Activated naive CD4-positive, alpha-beta T cell treated with anti-CD3 and anti-CD28 coated beads, Interleukin-2, amount 50 U/mL, for 16 hours (primary cell): ENCODE results near the gene UQCRQ.

Experiments used
- DNase-seq: peaks from one replicate; pipeline ENCODE4 v3.0.0-alpha.2; 2020

Gene UQCRQ

DNA sequence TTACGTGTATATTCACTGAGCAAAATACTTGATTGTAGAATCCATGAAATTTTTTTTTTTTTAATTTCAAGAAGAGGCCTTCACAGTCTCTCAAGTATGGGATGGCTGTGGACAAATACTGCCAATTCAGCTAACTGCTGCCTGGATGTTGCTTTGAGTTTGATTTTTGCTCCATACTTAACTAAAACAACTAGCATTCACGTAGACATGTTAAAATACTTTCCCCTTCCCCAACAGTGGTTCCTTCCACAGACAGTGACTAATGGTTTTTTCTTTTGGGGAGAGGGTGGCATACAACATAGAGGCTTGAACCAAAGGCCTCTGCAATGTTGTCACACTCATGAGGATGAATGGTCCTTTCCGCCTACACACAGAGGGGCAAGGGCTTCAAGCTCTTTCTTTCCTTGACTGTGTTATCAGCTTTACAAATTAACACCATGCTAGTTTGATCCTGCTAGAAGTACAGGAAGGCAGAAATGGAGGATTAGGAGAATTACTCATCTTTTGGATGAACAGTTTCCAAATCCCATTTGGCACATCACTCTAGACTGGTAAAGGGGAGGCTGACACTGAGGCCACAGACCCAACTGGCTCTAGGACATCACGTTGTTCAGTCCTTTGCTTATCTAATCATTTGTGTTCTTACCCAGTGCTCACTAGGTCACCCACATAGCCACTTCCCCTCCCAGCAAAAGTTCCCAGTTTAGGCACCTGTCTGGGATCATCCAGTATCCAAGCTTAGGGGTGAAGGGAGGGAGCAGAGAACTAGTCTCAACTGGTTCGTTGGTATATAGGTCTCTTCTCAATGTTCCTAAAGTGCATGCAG is 5.2 kb downstream of the UQCRQ start:
- no peak for DNase-seq

DNA sequence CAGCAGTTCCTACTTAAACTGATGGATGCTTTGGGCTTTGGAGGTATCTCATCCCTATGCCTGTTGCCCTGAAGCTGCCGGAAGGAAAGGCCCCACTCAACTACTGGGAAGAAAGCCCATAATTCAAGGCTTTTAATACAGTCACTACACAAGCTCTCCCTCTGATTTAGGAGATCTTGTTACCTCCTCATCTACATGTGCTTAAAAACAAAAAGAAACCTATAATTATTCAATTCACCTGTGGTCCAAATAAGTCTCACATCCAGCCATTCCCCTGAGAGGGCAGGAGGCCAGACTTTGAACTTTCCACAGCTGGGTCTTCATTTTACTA is 6.3 kb downstream of the UQCRQ start:
- no peak for DNase-seq

DNA sequence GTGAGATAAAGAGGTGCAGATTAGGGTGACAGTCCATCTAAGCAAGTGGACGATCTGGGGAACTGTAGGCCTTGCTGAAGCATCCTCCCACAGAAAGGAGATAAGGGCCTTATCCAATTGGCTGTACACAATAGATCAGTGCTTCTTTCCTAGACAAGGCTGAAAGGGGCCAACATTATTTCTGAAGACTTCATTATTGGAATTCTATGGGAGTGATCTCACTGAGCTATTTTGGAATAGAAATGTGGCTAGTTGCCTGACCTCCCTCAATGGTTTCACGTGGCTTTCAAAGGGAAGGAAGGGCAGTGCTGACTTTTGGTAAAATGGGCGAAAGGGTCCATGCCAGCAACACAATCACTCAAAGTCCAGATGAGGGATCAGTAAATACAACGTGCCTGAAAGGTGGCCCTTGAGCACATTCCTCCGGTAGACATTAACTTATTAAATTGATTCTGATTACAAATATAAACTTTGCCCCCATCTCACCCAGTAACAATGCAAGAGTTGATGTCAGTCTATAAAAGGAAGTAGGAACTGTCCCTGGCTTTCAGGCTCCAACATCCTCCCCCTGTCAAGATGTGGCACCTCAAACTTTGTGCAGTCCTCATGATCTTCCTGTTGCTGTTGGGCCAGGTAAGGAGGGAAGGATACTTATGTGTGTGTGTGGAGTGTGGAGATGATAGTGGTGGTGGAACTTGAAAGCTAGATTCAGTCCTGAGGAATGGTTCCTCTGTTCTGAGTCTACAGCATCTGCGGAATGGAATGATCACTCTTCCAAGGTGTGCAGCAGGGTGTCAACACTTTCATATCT is 6.9 kb downstream of the UQCRQ start, which contains the start of gene LEAP2:
Gene LEAP2, plus strand, starts transcription at position 550 of the 811 bp plus-strand sequence. Its CDS starts 27 bp downstream, at position 577.
- no peak for DNase-seq

DNA sequence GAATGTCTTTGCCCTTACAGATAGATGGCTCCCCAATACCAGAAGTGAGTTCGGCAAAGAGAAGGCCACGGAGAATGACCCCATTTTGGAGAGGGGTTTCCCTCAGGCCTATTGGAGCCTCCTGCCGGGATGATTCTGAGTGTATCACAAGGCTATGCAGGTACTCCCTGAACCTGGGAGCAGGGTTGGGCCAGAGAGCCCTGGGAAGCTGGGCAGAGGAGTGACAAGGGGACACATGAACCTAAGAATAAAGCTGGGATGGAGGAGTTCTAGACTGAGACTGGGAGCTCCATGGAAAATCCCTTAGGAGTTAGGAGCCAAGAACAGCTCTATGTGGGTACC is 7.5 kb downstream of the UQCRQ start:
- no peak for DNase-seq

- DNase-seq, result no peak
Measured at GRCh38 chr5:132876020-132876759, 9.7 kb downstream of the UQCRQ start.

DNA sequence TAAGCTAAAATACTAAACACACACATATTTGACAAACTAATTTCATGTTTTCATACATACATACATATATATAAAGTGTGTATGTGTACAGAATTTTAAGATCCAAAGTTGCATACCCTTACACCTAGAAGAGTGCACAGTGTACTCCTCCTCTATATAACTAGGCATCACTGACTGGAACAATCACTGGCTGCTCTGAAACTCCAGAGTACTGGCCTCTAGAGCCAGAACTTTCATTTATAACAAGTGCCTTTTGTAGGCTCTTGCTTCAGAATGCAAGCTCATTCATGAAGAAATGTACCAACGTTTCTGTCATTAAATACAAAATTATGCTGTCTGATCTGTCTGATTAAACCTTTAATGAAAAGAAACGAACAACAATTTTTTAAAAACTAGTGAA is 11.0 kb downstream of the UQCRQ start:
- no peak for DNase-seq

DNA sequence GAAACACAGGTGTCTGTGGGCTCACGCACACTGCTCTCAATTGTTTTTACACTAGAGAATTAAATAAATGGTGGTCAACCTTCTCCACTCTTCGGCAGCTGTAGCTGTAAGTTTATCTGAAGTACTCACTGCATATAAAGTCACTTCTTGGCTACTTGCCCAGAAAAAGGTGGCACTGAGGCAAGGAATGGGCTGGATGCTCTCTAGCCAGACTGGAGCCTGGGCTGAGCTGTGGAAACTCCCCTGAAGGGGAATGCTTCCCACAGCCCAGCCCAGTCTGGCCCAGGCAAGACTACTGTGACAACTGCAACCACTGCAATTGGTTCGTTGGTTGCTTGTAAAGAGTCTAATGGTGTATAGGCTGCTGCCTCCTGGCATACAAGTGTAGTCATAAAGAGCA is 11.5 kb downstream of the UQCRQ start:
- no peak for DNase-seq

- no peak for DNase-seq
Measured at GRCh38 chr5:132883261-132883834, 16.9 kb downstream of the UQCRQ start.

DNA sequence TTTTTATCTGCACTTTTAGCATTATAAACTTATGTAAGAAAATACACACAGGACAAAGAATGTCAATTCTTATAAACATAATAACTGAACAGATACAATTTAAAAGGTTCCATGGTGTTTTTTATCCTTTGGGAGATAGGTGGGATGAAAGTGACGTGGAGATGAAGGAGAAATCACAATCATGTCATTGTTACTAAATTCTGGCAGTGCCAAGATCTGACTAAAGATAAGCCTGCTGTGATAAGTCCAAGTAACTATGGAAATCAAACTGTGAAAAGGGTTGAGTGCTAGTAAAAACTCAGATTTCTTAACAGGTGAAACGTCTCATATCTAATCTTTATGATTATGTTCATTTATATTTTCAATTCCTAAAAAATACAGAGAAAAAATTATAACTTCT is 18.1 kb downstream of the UQCRQ start:
- no peak for DNase-seq

DNA sequence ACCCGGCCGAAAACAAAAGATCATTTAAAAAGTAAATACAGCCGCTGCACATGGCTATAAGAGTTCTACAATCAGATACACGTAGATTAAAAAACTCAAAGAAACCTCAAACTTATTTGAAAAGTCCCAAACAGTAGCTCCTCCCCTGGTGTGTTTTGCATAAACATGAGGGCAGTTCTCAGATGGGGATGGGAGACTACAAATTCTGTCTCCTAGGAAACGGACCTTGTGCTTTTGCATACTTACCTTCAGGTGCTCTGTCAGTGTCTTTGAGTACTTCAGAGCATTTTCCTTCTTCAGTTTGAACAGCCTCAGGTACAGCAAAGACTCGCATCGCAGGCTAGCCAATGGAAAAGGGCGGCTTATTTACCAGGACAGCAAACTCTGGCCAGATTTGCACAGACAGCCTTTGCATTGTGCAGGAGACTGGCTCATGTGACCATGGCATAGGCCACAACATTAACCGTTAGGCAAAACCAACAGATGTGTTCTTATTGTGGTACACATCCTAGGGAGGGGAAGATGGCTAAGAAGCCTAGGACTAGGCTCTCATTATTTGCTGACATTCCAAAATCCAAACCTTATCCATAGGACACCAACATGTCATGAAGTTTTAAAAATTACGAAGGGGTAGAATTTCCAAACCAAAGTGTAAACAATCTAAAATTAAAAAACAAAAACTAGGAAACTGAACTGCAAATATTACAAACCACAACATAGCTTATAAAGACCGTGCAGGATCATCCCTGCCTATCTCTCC is 19.8 kb downstream of the UQCRQ start:
- no peak for DNase-seq

- no peak for DNase-seq
Measured at GRCh38 chr5:132887283-132887682, 20.8 kb downstream of the UQCRQ start.

DNA sequence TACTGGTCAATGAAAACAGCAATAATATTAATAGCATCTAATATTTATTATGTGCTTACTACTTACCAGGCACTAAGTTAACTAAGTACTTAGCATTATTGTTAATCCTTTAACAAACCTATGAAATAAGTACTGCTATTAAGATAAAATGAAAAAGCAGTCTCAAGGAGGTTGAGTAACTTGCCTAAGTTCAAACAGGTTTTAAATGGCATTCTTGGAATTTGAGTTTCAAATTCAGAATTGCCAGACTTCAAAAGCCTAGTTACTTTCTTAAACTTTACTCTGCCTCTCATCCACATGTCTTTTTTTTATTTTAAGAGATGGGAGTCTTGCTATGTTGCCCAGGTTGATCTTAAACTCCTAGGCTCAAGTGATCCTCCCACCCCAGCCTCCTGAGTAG is 23.1 kb downstream of the UQCRQ start:
- DNase-seq, result no peak

DNA sequence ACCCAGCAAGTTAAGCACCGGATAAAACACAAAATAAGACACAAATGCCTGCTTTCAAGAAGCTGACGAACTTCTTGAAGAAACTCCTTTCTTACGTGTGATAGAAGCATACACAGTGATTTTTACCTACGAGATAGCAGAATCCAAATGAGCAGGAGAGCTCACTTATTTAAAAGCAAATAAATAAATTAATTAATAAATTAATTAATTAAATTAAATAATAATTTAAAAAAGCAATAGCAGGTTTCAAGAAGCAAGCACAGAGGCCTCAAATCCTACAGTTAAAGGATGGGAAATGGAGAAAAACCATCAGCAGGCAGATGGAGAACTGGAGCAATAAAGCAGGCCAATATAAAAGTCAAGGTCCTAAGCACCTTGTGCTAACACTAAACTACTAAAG is 24.4 kb downstream of the UQCRQ start:
- DNase-seq, result no peak

DNA sequence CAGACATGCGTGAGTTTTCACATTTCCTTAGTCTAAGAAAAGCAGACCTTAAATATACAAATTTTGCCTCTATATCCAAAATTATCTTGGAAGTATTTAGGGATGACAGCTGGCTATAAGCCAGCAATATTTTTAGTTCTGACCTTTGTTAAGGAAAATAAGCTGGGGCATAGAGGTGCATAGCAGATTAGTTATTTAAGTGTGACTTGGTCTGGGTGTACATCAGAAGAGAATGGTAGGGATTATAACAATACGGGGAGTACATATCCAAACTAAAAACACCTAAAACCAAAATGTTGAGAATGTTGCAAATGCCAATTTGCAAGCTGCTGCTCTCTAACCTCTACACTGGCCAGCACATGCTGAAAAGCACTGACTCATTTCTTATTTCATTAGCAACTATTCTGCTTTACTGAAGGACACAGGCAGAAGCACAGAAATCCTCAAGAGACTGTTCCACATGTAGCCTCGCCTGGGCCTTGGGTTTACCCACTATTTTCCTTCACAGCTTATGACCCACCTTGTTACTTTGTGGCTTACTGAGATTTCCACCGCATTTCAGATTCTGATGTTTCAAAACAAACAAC is 29.4 kb downstream of the UQCRQ start:
- no peak for DNase-seq

GRCh38 chr5:132896685-132897084 is 30.2 kb downstream of the UQCRQ start:
- no peak for DNase-seq

DNA sequence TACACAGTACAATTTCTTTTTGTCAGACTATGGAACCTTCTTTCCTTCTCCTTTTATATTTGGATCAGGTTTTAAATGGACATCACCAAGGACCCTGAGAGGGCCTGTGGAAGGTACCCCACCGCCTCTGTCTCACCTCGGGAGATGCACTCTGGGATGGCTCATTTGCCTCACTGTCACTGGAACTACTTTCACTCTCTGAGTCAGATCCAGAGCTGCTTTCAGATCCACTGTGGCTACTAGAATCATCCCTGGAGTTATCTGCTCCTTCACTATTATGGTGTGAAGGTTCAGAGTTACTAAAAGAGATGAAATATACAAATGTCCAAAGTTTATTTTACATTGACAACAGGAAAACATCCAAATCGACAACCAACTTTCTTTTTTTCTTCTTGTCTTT is 31.7 kb downstream of the UQCRQ start:
- no peak for DNase-seq

DNA sequence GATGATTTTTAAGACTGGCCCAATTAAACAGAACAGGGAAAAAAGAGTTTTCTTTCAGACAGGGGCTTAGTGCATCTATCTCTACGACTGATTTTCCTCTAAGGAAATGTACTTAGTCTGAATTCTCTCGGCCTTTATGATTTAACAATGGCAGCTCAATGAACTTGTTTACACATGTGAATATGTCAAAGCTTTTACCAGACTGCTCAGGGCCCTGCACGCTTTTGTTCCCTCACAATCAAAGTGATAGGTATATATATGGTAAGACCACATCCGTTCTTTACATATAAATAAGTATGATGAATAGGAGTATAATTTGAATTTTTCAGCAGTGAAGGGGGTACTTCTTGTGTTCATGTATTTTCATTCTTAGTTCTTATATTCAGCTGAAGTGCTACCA is 34.6 kb downstream of the UQCRQ start:
- DNase-seq, result no peak

DNA sequence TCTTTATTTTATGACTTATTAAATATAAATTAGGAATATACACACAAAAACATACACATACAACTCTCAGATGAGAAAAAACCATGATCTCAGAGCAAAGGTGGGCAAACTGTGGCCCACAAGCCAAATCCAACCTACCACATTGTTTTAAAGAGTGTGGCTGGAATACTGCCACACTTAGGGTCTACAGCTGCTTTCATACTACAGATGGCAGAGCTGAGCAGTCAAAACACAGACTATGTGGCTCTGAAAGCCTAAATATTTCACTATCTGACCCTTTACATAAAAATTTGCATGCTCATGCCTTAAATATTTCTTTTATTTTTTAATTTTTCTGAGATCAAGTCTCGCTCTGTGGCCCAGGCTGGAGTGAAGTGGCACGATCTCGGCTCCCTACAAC is 35.3 kb downstream of the UQCRQ start:
- no peak for DNase-seq

GRCh38 chr5:132905938-132906337 is 39.5 kb downstream of the UQCRQ start:
- DNase-seq, result no peak

GRCh38 chr5:132907161-132907560 is 40.7 kb downstream of the UQCRQ start:
- DNase-seq, result no peak

DNA sequence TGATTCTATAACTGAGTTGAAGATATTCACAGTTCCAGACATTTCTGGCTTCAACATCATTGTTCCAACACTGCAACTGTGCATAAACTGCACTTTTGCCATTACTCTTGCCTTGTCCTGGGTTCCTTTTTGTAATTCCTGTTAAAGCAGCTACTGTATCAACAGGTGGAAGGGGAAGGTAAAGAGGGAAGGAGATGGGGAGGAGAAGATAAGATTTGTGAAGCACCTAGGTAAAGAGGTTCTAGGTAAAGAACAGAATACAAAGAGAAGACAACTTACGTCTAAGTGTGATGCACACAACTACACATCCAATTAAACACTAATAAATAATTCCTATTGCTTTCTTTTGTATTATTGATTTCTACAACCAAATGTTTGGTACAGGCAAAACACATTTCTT is 43.3 kb downstream of the UQCRQ start:
- no peak for DNase-seq

DNA sequence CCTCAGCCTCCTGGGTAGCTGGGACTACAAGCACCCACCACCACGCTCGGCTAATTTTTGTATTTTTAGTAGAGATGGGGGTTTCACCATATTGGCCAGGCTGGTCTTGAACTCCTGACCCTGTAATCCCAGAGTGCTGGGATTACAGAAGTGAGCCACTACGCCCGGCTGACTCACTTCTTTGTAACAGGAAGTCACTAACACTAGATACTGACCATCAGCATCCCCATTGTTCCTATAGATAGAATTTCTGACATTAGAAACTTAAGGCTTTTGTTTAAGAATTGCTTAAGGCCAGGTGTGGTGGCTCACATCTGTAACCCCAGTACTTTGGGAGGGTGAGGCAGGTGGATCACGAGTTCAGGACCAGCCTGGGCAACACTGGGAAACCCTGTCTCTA is 49.2 kb downstream of the UQCRQ start:
- DNase-seq, result no peak
